Epidermal melanocyte (primary cell): ENCODE results near the gene ITPR2.
"Not testable (repeated sequence)": the region's sequence is repeated elsewhere in the genome, so short reads cannot be mapped to it uniquely, and the experiment has no call there.

Source experiments
- DNase-seq: peaks from one replicate; pipeline ENCODE4 v3.0.0; 2011; ENCODE audit warnings: low spot score; ENCODE audit not compliant: insufficient read length

The ITPR2 gene

DNA sequence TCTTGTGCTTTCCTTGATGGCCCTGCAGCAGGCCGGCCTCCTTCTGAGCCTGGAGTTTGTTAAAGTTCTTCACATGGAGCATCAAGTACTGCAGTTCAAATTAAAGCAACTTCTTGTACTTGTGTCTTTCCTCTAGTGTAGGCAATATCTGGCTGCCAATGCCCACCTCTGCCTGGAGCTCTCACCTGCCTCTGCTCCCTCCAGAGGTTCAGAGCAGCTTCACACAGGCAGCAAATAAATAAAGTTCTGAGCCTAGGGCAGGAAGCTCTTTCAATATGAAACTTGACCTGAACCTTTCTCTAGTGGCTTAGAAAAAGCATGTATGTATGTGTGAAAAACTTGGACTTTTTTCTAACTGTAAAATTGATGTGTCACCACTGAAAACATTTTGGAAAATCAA lies 65.9 kb downstream of the ITPR2 start:
- DNase-seq = no peak

DNA sequence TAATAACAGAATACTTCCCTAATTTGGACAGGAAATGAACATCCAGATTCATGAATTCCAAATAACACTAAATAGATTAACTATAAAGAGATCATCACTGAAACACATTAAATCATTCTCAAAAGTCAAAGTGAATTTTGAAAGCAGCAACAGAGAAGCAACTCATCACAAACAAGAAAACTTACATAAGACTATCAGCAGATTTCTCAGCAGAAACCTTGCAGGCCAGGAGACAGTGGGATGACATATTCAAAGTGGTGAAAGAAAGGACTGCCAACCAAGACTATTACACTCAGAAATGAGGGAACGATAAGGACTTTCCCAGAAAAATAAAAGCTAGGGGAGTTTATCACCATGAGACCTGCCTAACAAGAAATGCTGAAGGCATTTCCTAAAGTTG lies 70.8 kb downstream of the ITPR2 start:
- DNase-seq = no peak

DNA sequence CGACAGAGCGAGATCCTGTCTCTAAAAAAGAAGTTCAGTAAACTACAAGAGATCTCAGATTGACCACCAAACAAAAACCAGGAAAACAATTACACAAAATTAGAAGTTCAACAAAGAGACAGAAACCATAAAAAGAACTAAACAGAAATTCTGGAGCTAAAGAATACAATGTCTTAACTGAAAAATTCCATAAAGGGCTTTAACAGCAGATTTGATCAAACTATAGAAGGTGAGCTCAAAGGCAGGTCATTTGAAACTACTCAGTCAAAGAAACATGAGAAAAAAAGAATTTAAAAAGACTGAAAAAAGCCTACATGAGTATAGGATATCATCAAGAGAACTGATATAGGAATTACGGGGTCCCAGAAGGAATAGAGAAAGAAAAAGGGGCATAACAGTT lies 71.2 kb downstream of the ITPR2 start:
- no peak for DNase-seq

DNA sequence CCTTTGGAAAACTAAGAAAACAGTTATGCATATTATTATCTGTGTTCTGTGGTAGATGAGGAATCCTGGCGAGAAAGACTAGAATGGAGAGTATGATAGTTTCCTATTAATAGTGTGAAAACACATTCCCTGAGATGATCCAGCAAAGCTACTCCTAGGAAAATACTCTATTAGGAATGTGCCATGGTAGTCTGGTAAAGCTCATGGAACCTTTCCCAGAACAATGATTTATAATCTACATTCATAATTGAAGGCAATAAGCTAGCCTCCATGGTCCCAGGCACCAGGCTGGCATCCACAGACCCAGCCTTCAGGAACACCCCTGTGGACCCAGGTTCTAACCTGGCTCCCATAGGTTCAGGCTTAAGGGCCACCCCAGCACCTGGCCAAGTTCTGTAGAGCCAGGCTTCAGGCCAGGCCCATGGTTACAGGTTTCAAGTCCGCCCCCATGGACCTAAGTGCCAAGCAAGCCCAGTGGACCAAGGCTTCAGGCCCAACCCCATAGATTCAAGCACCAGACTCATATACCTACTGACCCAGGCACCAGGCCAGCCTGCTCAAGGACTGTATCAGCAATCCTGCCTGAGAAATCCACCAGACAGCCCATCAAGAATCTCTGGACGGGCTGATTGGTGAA lies 72.2 kb downstream of the ITPR2 start:
- no peak for DNase-seq

DNA sequence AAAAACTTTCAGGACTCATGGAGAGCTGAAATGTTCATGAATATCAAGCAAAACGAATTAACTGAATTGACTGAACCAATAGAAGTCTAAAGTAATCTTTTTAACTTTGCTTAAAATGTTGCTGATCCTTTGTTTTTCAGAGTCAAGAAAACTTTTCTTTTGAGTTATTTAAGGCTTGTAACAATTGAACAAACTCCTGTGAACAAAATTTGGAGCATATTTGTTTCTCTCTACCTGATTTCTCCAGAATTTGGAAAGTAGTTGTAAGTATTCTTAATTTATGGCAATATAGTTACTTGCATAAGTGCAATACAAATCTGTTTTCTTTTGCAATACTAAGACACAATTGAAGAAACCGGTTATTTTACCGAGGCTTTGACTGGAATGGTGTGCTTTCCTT lies 77.6 kb downstream of the ITPR2 start:
- not testable (repeated sequence) for DNase-seq

DNA sequence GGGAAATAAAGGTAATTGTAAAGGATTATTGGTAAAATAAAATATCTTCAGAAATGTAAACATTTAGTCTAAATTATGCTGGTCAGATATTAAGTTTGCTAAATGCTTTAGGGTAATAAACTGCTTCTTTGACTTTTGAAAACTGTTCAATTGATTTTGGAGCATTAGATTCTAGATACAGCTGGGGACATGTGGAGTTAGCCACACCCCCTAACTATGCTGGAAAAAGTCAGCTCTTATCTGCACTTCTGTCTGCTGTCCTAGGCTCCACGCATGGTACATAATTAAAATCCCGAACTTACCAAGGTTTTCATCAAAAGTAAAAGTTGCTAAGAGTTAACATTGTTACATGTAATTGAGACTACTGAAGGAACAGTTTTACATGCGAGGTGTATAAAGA lies 78.8 kb downstream of the ITPR2 start:
- no peak for DNase-seq

DNA sequence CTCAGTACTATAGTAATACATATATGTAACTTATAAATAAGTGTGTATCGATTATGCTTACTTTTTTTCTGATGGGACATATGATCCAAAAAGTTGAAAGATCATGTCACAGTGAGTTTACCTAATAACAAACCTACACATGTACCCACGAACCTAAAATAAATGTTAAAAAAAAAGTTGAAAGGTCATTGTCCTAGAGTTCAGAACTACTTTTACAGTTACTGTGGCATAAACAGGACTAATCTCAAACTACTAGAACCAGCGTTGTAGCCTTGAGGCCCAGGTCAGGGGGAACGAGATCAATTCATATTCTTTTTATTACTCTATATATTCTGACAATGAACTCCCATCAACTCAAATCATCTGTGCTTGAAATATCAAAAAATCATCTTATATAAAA lies 81.8 kb downstream of the ITPR2 start:
- no peak for DNase-seq

DNA sequence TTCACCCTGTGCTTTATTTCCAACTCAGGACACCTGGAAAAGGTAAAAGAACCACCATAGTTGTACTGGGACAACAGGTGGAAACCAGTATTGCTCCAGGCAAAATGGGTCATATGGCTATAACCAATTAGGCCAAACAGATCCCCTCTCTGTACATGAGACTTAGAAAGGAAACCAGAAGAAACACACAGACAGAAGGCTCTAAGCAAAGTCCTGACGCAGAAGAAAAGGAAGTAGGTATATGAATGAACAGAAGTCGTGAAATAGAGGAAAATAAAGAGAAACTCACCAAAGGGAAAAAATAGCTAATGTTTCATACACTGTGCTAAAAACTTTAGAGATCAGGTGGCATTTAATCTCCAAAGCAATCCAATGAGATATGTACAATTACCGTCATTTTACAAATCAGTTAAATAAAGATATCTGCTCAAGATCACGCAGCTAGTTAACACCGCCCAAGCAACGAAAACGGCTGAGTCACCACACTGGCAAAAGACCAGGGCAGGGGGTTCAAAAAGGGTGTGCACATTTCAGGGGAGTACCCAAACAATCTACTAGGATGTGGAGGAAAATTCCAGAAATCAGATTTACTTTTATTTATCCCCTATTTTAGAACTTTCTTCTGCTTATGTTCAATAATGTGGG lies 82.3 kb downstream of the ITPR2 start:
- DNase-seq = no peak

DNA sequence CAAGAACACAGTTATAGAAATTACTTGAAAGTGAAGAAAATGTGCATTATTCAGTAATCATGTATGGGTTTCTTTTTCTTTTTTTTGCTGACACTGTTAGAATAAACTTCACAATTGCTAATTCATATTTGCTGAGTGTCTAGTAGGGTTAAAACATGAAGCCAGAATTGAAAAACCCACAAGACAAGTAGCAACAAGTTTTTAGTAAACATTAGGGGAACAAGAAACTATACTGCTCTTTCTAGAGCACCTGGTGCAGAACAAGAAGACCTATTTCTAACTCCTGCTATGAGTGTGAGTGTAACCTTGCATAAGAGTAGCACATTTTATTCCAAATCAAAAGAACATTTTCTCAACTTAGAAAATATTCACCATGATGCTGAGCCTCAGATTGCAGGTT lies 83.2 kb downstream of the ITPR2 start:
- DNase-seq = no peak

DNA sequence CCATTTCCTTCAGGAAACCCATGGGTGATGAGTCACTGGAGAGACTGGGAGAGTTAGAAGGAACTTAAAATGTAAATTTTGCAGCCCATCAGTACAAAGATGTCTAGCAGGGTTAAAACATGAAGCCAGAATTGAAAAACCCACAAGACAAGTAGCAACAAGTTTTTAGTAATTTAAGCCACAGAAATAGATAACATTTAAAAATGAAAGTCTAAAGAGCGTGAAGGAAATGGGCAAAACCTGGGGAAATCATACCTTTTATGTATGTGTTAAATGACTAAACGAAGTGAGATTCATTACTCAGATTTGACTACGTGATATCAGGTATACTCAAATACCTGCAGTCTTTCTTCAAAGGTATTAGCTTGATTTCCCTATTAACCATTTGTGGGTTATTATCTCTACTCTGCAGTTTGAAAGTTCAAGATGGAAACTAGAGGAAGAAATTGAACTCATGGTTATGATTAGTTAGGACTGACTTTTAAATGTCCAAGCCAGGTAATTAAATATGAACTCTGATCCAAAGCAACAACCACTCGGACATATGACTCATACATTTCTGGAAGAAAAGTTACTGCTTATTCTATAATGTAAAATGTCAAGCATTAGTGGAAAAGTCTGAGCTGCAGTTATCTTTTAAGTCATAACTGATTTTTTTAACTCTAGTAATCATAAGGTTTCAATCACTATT lies 84.1 kb downstream of the ITPR2 start:
- DNase-seq = no peak

DNA sequence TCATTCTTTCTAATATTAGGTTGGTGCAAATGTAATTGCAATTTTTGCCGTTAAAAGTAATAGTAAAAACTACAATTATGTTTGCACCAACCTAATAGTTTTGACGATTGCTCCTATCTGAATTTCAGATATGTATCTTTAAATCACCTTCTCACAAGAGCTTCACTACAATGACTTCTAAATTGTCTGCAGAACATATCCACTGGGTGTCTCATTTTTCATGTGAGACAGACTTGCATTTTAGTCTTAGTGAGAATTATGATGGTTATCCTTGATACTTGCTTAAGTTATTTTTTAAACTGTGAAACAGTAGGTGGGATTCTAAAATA lies 84.6 kb downstream of the ITPR2 start:
- no peak for DNase-seq

DNA sequence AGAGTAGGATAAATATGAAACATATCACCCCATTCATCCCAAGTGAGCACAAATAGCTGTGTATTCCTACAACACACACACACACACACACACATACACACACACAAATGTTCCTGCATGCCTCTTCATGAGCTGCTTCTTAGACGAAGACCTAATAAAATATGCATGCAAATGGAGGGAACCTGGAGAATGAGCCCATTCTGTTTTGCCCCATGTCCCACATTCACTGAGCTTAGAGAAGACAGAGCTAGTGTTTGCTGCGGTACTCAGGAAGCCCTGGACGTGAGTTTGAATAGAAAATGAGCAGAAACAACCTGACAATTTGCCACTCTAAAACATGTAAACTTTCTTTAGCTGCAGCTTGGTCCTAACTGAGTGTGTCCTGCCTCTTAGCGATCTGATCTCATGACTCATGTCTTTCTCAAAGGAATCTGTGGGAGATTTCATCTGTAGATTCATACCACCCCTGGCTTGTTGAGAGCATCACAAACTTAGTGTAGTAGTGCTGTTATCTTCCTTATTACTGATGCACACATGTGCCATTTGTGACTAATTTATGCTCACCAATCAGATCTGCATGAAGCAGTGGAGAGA lies 86.8 kb downstream of the ITPR2 start:
- DNase-seq = no peak

DNA sequence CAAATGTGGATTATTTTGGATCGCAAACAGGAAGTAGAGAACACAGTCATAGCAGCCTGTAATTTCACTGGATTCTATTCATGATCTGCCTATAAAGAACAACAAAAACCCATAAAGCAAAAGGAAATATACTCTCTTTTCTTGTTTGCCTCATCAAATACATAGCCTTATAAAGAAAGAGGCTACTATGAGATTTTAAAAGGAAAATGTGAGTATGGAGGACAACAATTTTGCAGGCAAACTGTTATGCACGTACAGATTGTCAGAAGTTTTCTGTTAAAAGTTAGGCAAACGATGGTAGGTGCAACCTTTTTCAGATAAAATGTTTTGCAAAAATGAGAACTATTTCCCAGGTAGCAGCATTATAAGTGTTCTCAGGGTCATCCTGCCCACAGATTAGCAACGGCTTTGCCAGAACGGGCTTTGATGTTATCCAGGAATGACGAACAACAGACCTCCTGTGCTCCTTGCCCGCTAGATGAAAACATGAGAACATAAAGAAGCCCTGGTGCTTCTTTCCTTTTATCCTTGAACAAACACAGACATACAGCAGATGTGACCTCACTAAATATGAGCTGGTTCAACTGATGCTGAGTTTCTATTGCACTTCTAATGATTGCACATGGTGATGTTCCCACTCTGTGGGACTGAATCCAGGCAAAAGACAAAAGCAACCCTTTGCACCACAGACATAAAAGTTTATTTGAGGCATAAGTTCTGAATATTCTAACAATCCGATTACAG lies 88.1 kb downstream of the ITPR2 start:
- DNase-seq = no peak

DNA sequence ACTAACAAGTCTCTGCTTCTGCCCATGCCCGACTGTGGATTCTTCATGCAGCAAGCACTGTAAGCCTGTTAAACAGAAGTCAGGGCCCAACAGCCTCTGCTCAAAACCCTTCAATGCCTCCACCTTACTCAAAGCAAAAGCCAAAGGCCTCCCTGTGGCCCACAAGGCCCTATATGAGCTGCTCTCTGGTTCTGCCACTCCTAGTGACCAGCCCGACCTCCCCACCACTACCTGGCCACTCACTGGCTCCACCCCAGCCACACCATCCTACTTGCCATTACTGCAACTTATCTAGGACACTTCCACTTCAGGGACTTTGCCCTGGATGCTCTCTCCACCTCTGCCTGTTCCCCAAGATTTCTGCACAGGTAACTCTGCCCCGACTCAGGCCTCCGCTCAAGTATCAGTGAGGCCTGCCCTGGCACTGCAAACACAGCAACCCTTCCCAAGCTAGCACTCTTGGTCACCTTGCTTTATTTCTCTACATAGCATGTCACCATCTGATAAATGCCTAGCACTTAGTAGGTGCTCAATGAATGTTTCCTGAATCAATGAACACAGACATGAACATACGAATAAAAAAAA lies 88.9 kb downstream of the ITPR2 start:
- no peak for DNase-seq

DNA sequence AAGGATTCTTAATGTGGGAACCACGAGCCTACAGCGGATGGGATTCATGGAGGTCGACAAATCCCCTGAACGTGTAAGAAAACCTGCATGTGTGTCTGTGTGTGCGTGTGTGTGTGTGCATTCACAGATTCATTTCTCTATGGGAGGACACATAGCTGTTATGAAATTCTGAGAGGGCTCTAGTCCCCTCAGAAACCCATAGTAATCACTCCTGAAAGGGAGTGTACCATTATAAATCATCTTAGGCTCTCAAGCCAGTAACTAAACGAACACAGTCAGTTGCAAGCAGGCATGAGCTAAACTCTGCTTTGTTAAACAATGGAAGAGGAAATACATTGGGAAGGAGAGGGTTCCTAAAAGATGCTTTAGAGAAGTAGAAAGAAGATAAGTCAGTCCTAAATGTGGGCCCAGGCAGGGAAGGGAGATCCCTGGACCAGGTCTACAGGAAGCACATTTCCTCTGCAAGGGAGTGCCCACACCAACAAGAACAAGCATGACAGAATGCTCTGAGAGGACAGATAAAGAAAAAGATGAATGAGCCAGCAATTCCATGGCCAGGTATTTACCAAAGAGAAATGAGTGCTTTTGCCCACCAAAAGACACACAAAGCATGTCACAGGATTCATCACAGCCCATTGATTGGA lies 91.3 kb downstream of the ITPR2 start:
- DNase-seq = no peak

DNA sequence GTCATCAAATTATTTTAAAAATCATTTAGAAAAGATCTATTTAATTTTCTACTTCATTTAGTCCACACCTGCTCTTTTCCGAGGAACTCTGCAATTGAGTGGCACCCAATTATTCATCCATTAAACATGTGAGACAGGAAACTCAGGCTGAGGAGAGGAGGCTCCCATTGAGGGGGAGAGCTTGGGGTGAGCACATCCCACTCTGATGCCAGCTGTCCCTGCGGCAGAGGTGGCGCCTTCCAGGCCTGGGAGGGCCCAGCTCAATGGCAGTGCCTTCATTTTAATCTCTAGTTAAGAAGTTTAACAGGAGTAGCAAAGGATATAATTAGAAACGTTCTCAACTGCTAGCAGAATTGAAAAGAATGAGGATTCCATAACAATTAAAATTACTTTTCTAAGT lies 92.0 kb downstream of the ITPR2 start:
- no peak for DNase-seq

DNA sequence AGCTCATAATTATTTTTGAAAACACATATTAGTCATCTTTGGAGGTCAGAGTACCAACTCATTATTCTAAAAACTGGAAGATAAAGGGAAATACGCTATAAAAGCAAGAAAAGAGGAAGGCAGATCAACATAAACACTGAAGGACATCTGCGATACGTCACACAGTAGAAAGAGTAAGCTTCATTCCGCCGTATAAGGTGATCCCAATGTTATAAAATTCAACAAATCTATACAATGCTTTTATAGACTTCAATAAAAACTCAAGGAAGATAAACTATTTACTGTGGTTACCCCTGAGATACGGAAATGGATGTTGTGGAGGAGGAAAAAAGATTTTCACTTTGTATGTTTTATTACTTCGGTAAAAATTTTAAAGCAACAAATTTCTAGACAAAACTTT lies 92.6 kb downstream of the ITPR2 start:
- DNase-seq = no peak

DNA sequence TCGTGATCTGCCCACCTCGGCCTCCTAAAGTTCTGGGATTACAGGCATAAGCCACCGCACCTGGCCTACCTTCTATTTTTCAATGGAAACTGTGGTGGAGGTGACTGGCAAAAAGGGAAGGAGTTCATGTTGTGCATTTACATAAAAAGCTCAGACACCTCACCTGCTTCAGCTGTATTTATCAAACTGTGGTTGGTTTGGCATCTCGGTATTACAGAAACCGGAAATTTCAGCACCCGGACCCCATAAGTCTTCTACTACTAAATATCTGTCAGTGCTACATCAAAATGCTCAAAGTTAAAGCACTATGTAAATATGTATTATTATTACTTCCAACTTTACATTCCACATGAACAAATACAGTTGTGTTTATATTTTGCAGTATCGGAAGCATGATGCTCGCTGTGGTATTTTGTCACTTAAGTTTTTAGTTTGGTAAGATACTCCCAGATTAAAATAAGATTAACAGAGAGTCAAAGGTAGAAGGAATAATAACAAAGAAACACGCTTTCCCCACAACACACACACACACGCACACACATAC lies 95.4 kb downstream of the ITPR2 start:
- DNase-seq = no peak

DNA sequence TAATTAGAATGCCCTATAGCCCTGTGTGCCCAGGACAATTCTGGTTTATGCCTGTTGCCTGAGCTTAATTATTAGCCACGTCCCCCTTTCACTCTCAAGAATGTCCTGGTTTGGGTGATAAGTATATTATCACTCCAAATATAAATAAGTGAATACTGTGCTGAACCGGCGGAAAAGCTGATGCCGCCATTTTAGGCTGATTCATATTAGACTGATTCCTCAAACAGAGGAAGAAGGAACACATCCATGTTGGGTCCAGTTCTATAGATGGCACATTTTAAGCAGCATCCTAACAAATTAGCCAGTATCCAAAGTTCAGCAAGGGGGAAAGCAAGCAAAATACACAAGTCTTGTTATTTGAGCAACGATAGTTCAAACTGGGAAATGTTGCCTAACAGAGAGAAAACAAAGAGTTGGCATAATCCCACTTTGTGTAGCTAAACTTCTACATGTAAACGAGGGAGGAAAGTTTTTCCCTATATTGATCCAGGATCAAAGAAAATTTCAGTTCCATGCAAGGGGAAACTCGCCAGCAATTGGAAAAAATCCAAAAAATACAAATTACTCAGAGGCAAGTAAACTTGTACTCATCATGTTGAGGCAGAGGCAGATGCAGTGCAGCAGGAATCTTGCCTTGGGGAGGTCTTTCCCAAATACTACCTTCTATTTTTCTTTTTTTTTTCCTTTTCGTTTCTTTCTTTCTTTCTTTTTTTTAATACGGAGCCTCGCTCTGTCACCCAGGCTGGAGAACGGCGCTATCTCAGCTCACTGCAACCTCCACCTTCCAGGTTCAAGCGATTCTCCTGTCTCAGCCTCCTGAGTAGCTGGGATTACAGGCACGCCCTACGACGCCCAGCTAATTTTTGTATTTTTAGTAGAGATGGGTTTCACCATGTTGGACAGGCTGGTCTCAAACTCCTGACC lies 96.2 kb downstream of the ITPR2 start:
- no peak for DNase-seq

DNA sequence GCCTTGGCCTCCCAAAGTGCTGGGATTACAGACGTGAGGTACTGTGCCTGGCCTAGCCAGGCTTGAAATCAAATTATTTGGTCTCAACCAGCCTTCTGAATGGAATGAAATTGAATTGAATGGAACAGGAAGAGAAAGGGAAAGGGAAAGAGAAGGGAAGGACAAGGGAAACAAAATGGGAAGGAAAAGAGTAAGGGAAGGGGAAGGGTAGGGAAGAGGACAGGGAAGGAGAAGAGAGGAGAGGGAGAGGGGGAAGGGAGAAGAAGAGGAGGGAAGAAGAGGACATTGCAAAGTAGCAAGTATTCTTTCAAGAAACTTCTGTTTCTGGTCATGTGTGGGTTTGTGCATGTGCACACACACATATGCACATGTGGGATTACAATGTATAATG lies 97.8 kb downstream of the ITPR2 start:
- no peak for DNase-seq
